ENCODE measurements around the gene TCEAL3.
"Not testable (repeated sequence)": the region's sequence is repeated elsewhere in the genome, so short reads cannot be mapped to it uniquely, and the experiment has no call there.

TCEAL3 gene

DNA sequence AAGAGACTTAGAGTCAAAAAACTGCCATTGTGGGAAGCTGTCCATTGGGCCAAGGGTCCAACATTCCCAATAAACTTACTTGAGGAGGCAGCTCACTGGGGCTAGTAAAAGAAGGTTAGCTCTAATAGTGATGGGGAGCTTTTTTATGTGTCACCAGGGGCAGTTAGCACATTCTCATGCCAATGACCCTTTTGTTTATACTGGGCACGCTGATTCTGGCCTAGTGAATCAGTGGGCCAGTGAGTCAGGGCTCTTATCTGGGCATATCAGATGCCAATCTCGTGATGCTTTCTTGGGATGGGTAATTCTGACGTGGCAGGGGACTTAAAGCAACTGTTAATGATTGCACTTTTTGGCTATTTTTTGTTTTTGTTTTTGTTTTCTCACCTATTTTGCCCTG is 48.9 kb downstream of the TCEAL3 start:
- Histone ChIP-seq H3K36me3 (ENCODE audit: insufficient read depth, insufficient read length, low read length) (no peaks in the 10 kb centered on the region), H3K9ac (ENCODE audit: insufficient read length, low read depth) (no peak overlapping the region), H3K4me3 (ENCODE audit: insufficient read length, low read depth) (no peak overlapping the region), H3K9me3 (ENCODE audit: insufficient read depth, low read length) (no peaks in the 10 kb centered on the region), H3K27me3 (ENCODE audit: insufficient read depth, insufficient read length) (no peaks in the 10 kb centered on the region), H3K4me1 (ENCODE audit: insufficient read depth, insufficient read length) (peaks cover 2% of the 10 kb centered on the region)
- no peak for TF ChIP-seq SUZ12 (IDR thresholded peaks at IDR 0.05; ENCODE audit: extremely low read depth, insufficient read depth, insufficient read length)
- no peak for TF ChIP-seq ZNF274 (IDR thresholded peaks at IDR 0.05; ENCODE audit: low read depth, low read length)
- no peak for TF ChIP-seq YY1 (IDR thresholded peaks at IDR 0.05; ENCODE audit: insufficient read depth, insufficient read length)
- no peak for DNase-seq (ENCODE audit: low read depth, low spot score)

GRCh38 chrX:103657066-103657465 is 49.3 kb downstream of the TCEAL3 start:
- not testable (repeated sequence) for DNase-seq (ENCODE audit: low read depth, low spot score); H3K4me3 ChIP-seq (ENCODE audit: insufficient read length, low read depth)

GRCh38 chrX:103658681-103659433 is 51.1 kb downstream of the TCEAL3 start:
- H3K9ac ChIP-seq (ENCODE audit: insufficient read length, low read depth) = no peak overlapping the region
- H3K4me3 ChIP-seq (ENCODE audit: insufficient read length, low read depth) = no peak overlapping the region
- DNase-seq (ENCODE audit: low read depth, low spot score) = no peak
- no peaks in the 10 kb centered on the region for H3K36me3 ChIP-seq (ENCODE audit: insufficient read depth, insufficient read length, low read length)
- H3K9me3 ChIP-seq (ENCODE audit: insufficient read depth, low read length) = no peaks in the 10 kb centered on the region
- no peaks in the 10 kb centered on the region for H3K27me3 ChIP-seq (ENCODE audit: insufficient read depth, insufficient read length)
- peaks cover 2% of the 10 kb centered on the region for H3K4me1 ChIP-seq (ENCODE audit: insufficient read depth, insufficient read length)
- TF ChIP-seq SUZ12 (IDR thresholded peaks at IDR 0.05; ENCODE audit: extremely low read depth, insufficient read depth, insufficient read length) = no peak
- no peak for TF ChIP-seq YY1 (IDR thresholded peaks at IDR 0.05; ENCODE audit: insufficient read depth, insufficient read length)
- no peak for TF ChIP-seq ZNF274 (IDR thresholded peaks at IDR 0.05; ENCODE audit: low read depth, low read length)

More at GRCh38 chrX:103657066-103657465, 49.3 kb downstream of the TCEAL3 start:
- not testable (repeated sequence) for H3K27me3 ChIP-seq (ENCODE audit: insufficient read depth, insufficient read length); H3K4me1 ChIP-seq (ENCODE audit: insufficient read depth, insufficient read length); H3K9me3 ChIP-seq (ENCODE audit: insufficient read depth, low read length); H3K36me3 ChIP-seq (ENCODE audit: insufficient read depth, insufficient read length, low read length); H3K9ac ChIP-seq (ENCODE audit: insufficient read length, low read depth)

DNA sequence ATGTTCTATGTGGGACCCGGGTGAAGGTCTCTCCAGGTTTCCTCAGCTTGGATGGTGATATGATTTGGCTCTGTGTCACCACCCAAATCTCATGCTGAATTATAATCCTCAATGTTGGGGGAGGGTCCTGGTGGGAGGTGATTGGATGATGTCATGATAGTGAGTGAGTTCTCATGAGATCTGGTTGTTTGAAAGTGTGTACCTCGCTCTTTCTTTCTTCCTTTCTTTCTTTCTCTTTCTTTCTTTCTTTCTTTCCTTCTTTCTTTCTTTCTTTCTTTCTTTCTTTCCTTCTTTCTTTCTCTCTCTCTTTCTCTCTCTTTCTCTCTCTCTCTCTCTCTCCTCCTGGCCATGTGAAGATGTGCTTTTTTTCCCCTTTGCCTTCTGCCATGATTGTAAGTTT is 51.7 kb downstream of the TCEAL3 start:
- not testable (repeated sequence) for H3K36me3 ChIP-seq (ENCODE audit: insufficient read depth, insufficient read length, low read length); H3K27me3 ChIP-seq (ENCODE audit: insufficient read depth, insufficient read length); H3K4me3 ChIP-seq (ENCODE audit: insufficient read length, low read depth); H3K9me3 ChIP-seq (ENCODE audit: insufficient read depth, low read length); H3K4me1 ChIP-seq (ENCODE audit: insufficient read depth, insufficient read length); H3K9ac ChIP-seq (ENCODE audit: insufficient read length, low read depth); DNase-seq (ENCODE audit: low read depth, low spot score)
